ENCODE measurements around the gene MAGI2.

- TF ChIP-seq CTCF (IDR thresholded peaks at IDR 0.05) (no peak), EP300 (IDR thresholded peaks at IDR 0.05) (no peak), POLR2A (IDR thresholded peaks at IDR 0.05) (no peak)
Observed at GRCh38 chr7:78359836-78360235, 1093.6 kb downstream of the MAGI2 start.

All from ovary (tissue), 3 donors.